GM12878 (cell line): ENCODE measurements around the gene PRPF18.

Experiments
- CHD2 ChIP-seq: IDR thresholded peaks from 2 replicates; pipeline ENCODE4 v1.6.1; 2011; ENCODE audit warnings: low read depth, low read length, improper control_type of control experiment, borderline replicate concordance
- ELK1 ChIP-seq: IDR thresholded peaks from 2 replicates; pipeline ENCODE4 v1.6.1; 2012; ENCODE audit warnings: low read depth, low read length, improper control_type of control experiment
- YY1 ChIP-seq: IDR thresholded peaks from 2 replicates; pipeline ENCODE4 v1.6.1; 2011; ENCODE audit warnings: low read depth, mild to moderate bottlenecking, low read length
- ZBTB11 ChIP-seq: fragments of 450-650 bp; formaldehyde crosslinking; IDR thresholded peaks from 2 replicates; pipeline ENCODE4 v1.5.0; 2022; ENCODE audit warnings: mild to moderate bottlenecking, missing genetic modification characterization

DNA sequence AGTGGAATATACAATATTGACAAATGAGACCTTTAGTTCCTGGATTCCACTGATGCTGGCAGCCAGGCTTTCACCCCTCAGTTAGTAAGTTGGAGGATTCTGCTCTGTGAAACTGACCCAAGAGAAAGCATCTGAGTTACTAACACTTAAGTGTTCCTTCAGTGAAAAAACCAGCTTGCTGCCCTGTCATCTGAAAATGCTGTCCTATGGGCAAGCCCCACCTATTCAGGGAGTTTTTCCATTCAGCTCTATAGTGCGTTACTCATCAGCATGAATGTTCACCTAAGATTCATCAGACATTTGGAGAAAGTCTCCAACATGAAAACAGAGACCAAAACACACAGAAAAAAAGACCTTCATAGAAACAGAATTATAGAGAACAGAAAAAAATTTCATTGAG is 37.9 kb downstream of the PRPF18 start:
- TF ChIP-seq ELK1 (no peak), YY1 (no peak), CHD2 (no peak), ZBTB11 (CRISPR knock-in tag) (no peak)
